Sigmoid colon (tissue), 7 donors: ENCODE data around the gene PLSCR4. TPM values are rescaled to one million over a fixed set of nuclear protein-coding genes. Genes with fewer than 3 reads are reported as not detected.

Experiments
- DNase-seq: peaks from one replicate; pipeline ENCODE4 v3.0.0-alpha.2; 2019
- H3K27ac ChIP-seq, 4 donors: fragments of 200-600 bp; sonication (generic); one replicate each; pipeline ENCODE4 v1.5.1; 2016 to 2019; ENCODE audit warnings: mild to moderate bottlenecking in 1 of 4
- H3K27me3 ChIP-seq, 3 donors: fragments of 200-600 bp; sonication (generic); one replicate each; pipeline ENCODE4 v1.5.1; 2019; ENCODE audit warnings: mild to moderate bottlenecking in 1 of 3
- H3K36me3 ChIP-seq, 4 donors: fragments of 200-600 bp; sonication (generic); one replicate each; pipeline ENCODE4 v1.5.1; 2016 to 2019
- H3K4me1 ChIP-seq, 4 donors: fragments of 200-600 bp; sonication (generic); one replicate each; pipeline ENCODE4 v1.5.1; 2017 to 2019
- H3K4me3 ChIP-seq, 4 donors: fragments of 200-600 bp; sonication (generic); one replicate each; pipeline ENCODE4 v1.5.1; 2017 to 2019; ENCODE audit warnings: mild to moderate bottlenecking in 2 of 4, moderate library complexity in 1 of 4
- H3K9me3 ChIP-seq, 4 donors: fragments of 200-600 bp in 3 of 4; sonication (generic) in 3 of 4; one replicate each; pipeline versions ENCODE4 v1.5.1 to v1.6.1; 2013 to 2019
- EP300 ChIP-seq, 4 donors: sonication (generic); formaldehyde crosslinking; IDR thresholded peaks; one replicate each; pipeline ENCODE4 v1.6.1; 2017; ENCODE audit warnings: antibody characterized with exemption in 4 of 4
- POLR2A ChIP-seq, 2 donors: fragments of 450-650 bp; IDR thresholded peaks; one replicate each; pipeline ENCODE4 v1.6.1; 2016; ENCODE audit warnings: antibody characterized with exemption in 2 of 2, mild to moderate bottlenecking in 2 of 2, moderate library complexity in 2 of 2
- POLR2AphosphoS5 ChIP-seq, 4 donors: sonication (generic); formaldehyde crosslinking; IDR thresholded peaks; one replicate each; pipeline ENCODE4 v1.6.1; 2017; ENCODE audit warnings: antibody characterized with exemption in 4 of 4
- WGBS, 2 donors: extraction: QIAGEN DNeasy Blood & Tissue Kit; methylation state at CpG; one replicate each; pipeline ENCODE4 v1.1.7; 2013; 5-methylcytosine and 5-hydroxymethylcytosine counted together
- intact Hi-C: fragments of 100-400 bp; cut with DNase I; formaldehyde crosslinking; loops from one replicate; pipeline ENCODE4 v1.15.1; 2023
- polyA plus RNA-seq, 3 donors: library from polyadenylated mRNA; stranded (reverse); fragments of 200-250 nt; gene quantifications; one replicate each; pipeline ENCODE4 v1.2.3, GENCODE V29; 2013
- total RNA-seq, 4 donors: library from RNA; depleted of rRNA; stranded (reverse); fragments of >200 nt; gene quantifications; one replicate each; pipeline ENCODE4 v1.1.0, GENCODE V29; 2016
- TF ChIP-seq, protein P1 (sequence below), 4 experiments: fragments of 450-650 bp in 3 of 4; fragments of 200-600 bp in 1 of 4; IDR thresholded peaks; one replicate each; pipeline ENCODE4 v1.5.1; 2016 to 2019; ENCODE audit warnings: antibody characterized with exemption in 4 of 4, mild to moderate bottlenecking in 3 of 4, moderate library complexity in 2 of 4
- donor health status: healthy with polysubstance abuse.
- donor health status: Bipolar disorder and iron deficiency.
- donor health status: healthy.

Gene PLSCR4
- total and polyA plus RNA-seq, 7 donors, result 17.5 to 67.4 (median 53.5) TPM

DNA sequence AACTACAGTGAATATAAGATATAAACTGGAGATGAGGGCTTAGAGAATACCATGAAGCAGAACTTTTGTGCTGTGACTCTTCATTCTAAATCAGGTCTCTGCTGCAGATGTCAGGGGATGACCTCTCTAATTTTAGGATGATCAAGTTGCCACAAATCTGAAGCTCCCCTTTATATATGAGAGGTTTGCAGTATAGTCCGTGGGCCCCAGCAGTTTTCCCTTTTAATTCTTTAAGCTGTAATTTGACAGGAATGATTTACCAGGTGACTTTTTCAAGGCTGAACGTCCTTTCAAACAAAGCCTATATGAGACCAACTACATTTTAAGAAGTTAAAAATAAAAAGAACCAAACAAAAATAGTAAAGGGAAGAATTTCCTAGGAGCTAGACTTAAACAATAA is 85.0 kb downstream of the PLSCR4 start:
- Histone ChIP-seq H3K4me1 (peaks cover 0 to 53% (median 38%) of the 10 kb centered on the region in 4 donors), H3K4me3 (no peak overlapping the region), H3K27ac (peak overlapping the region; percentile 1 to 93 (median 57)), H3K9me3 (no peaks in the 10 kb centered on the region), H3K36me3 (no peaks in the 10 kb centered on the region), H3K27me3 (no peaks in the 10 kb centered on the region)
- no peak for DNase-seq
- TF ChIP-seq EP300 (IDR thresholded peaks at IDR 0.05) (no peak), POLR2A (IDR thresholded peaks at IDR 0.05) (no peak)
- TF ChIP-seq, protein P1, sequence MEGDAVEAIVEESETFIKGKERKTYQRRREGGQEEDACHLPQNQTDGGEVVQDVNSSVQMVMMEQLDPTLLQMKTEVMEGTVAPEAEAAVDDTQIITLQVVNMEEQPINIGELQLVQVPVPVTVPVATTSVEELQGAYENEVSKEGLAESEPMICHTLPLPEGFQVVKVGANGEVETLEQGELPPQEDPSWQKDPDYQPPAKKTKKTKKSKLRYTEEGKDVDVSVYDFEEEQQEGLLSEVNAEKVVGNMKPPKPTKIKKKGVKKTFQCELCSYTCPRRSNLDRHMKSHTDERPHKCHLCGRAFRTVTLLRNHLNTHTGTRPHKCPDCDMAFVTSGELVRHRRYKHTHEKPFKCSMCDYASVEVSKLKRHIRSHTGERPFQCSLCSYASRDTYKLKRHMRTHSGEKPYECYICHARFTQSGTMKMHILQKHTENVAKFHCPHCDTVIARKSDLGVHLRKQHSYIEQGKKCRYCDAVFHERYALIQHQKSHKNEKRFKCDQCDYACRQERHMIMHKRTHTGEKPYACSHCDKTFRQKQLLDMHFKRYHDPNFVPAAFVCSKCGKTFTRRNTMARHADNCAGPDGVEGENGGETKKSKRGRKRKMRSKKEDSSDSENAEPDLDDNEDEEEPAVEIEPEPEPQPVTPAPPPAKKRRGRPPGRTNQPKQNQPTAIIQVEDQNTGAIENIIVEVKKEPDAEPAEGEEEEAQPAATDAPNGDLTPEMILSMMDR (IDR thresholded peaks at IDR 0.05), result no peak
- 55 to 63% methylated on average over 2 of the region's 2 CpGs for WGBS, 2 donors
- intact Hi-C loops, result no loop called here

DNA sequence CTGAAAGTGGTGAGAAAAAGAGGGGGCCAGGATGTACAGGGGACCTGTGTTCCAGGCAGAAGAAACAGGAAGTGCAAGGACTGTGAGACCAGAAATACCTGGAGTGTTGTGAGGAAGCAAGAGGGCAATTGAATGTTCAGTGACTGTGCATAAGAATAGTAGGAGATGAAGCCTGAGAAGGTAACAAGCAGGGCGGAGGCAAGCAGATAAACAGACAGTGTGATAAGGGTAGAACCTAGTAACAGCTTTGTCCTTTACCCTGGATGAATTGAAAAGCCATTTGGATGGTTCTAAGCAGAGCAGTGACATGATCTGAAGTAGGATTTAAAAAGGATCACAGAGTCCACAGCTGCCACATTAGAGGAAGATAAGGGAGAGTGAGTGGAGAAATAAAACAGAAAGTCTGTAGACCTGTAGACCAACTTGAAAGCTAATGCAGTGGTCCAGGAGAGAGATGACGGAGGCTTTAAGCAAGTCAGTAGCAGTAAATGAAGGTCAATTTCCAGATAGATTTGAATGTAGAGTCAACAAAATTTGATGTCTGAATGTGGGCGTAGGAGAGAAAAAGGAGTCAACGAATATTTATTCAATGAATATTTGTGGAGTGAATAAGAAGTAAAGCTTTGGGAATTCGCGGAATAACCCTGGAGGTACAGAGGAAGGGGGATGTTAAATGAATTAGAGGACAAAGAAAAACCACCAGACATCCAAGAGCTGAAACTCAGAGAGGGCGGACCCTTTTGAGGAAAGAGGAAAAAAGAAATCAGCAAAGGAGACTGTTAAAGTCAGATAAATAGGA is 85.7 kb downstream of the PLSCR4 start:
- Histone ChIP-seq H3K4me3 (no peak overlapping the region), H3K4me1 (peaks cover 0 to 53% (median 38%) of the 10 kb centered on the region in 4 donors)
- 70 to 86% methylated on average over 7 of the region's 7 CpGs for WGBS, 2 donors

DNA sequence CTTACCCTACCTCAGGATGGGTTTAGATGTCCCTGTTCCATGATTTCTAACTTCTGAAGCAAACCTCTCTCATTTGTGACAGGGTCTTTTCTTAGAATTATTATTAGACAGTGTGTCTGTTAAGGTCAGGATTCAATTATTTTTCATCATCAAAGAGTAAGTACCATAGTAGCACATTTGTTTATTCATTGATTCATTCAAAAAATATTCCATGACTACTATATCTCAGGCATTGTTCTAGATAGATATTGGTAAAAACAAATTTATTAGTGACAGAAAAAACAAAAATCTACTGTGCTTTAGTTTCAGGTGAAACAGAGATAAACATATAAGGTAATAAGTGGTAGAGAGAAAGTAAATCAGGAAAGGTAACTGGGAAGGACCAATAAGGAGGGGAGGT is 86.4 kb downstream of the PLSCR4 start:
- Histone ChIP-seq H3K27ac (peak overlapping the region in 2 of 4 donors; percentile 70 to 93), H3K9me3 (no peaks in the 10 kb centered on the region), H3K36me3 (no peaks in the 10 kb centered on the region), H3K4me3 (no peak overlapping the region), H3K27me3 (no peaks in the 10 kb centered on the region), H3K4me1 (peaks cover 0 to 53% (median 38%) of the 10 kb centered on the region in 4 donors)
- TF ChIP-seq POLR2AphosphoS5 (IDR thresholded peaks at IDR 0.05), result no peak
- no peak for TF ChIP-seq POLR2A (IDR thresholded peaks at IDR 0.05)
- TF ChIP-seq, protein P1 (IDR thresholded peaks at IDR 0.05), result no peak
- no peak for TF ChIP-seq EP300 (IDR thresholded peaks at IDR 0.05)
- DNase-seq, result no peak
- intact Hi-C loops, result loop anchor here (5.0 kb wide), 1 partner anchor 97 kb away; no protein-coding TSS in a partner anchor

More for the DNA sequence above, 85.7 kb downstream of the PLSCR4 start:
- intact Hi-C loops, result loop anchor here (5.0 kb wide), 1 partner anchor 98 kb away; no protein-coding TSS in a partner anchor
- no peak for TF ChIP-seq POLR2A (IDR thresholded peaks at IDR 0.05)
- no peak for TF ChIP-seq POLR2AphosphoS5 (IDR thresholded peaks at IDR 0.05)
- TF ChIP-seq EP300 (IDR thresholded peaks at IDR 0.05), result no peak
- TF ChIP-seq, protein P1 (IDR thresholded peaks at IDR 0.05), result no peak
- no peaks in the 10 kb centered on the region for H3K9me3 ChIP-seq
- no peaks in the 10 kb centered on the region for H3K36me3 ChIP-seq
- H3K27ac ChIP-seq, result peak overlapping the region in 3 of 4 donors; percentile 44 to 93 (median 70)
- no peaks in the 10 kb centered on the region for H3K27me3 ChIP-seq
- no peak for DNase-seq

DNA sequence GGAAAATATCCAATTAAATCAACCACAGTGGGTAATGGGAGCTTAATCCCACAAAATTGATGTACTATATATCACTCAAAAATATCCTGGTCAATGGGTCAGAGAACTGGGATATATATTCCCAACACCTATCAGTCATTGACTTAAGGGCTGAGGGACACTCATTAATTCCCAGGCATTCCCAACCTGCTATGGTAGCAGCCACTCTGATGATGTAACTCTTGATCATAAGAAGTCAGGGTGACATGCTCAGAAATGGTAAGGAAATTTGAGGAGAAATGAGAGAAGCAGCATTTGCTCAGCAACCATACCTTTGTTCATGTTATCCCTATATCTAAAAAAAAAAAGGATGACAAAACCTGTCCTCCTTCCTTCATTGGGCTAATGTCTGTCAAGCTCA is 86.8 kb downstream of the PLSCR4 start:
- Histone ChIP-seq H3K36me3 (no peaks in the 10 kb centered on the region), H3K4me3 (no peak overlapping the region), H3K9me3 (no peaks in the 10 kb centered on the region), H3K27ac (peak overlapping the region in 1 of 4 donors; percentile 93), H3K27me3 (no peaks in the 10 kb centered on the region), H3K4me1 (peaks cover 0 to 53% (median 38%) of the 10 kb centered on the region in 4 donors)
- no peak for DNase-seq
- intact Hi-C loops, result loop anchor here (5.0 kb wide), 1 partner anchor 97 kb away; no protein-coding TSS in a partner anchor
- no peak for TF ChIP-seq POLR2AphosphoS5 (IDR thresholded peaks at IDR 0.05)
- no peak for TF ChIP-seq POLR2A (IDR thresholded peaks at IDR 0.05)
- TF ChIP-seq, protein P1 (IDR thresholded peaks at IDR 0.05), result no peak
- TF ChIP-seq EP300 (IDR thresholded peaks at IDR 0.05), result no peak
